Panc1 (cell line): Measurements from ENCODE around the gene SH3D19. TPM values are rescaled to one million over a fixed set of nuclear protein-coding genes. Genes with fewer than 3 reads are reported as not detected.

Experiments used
- ATAC-seq: fragments of 200-7000 bp; cut with Tn5 transposase; 2 replicates; pipeline ENCODE4 v1.9.1; 2020; ENCODE audit warnings: mild to moderate bottlenecking, moderate library complexity
- BruUV-seq: library from RNA; stranded (reverse); fragments of 400-500 nt; replicated peaks from 2 replicates; lab custom pipeline; 2021; lab: Mats Ljungman, UMichigan
- CTCF ChIA-PET: fragments of 300-600 bp; sonication (Branson Sonifier 250); formaldehyde crosslinking; loops from one replicate; lab custom pipeline; 2022; ENCODE audit warnings: antibody characterized with exemption; lab: Charles Lee
- POLR2A ChIA-PET: fragments of 300-600 bp; sonication (Branson Sonifier 250); formaldehyde crosslinking; loops from one replicate; lab custom pipeline; 2022; ENCODE audit warnings: antibody characterized with exemption; lab: Charles Lee
- DNase-seq: peaks from one replicate; pipeline ENCODE4 v3.0.0-alpha.2; 2010; ENCODE audit warnings: low read depth, low spot score
- H3K27ac ChIP-seq: 2 replicates; pipeline ENCODE4 v1.5.1; 2011; ENCODE audit warnings: mild to moderate bottlenecking, low read length, inconsistent platforms
- H3K27me3 ChIP-seq: fragments of 200-500 bp; sonication (Bioruptor generic); 2 replicates; pipeline ENCODE4 v1.6.0; 2014; ENCODE audit warnings: low read length, inconsistent platforms; ENCODE audit not compliant: control insufficient read depth, insufficient read depth
- H3K36me3 ChIP-seq: fragments of 200-500 bp; sonication (Bioruptor generic); 2 replicates; pipeline ENCODE4 v1.5.1; 2014; ENCODE audit warnings: inconsistent platforms, mild to moderate bottlenecking, low read length, moderate library complexity; ENCODE audit not compliant: control insufficient read depth, insufficient read depth
- H3K4me1 ChIP-seq: 2 replicates; pipeline ENCODE4 v1.5.1; 2011; ENCODE audit warnings: inconsistent platforms, mild to moderate bottlenecking, low read length, moderate library complexity; ENCODE audit not compliant: control insufficient read depth, insufficient read depth
- H3K4me3 ChIP-seq, 2 experiments: 2 replicates each; pipeline ENCODE4 v1.5.1; 2011 to 2012; ENCODE audit warnings: low read depth in 2 of 2, low read length in 2 of 2, mild to moderate bottlenecking in 2 of 2, inconsistent platforms in 1 of 2, moderate library complexity in 1 of 2
- H3K9me3 ChIP-seq: fragments of 200-500 bp; sonication (Bioruptor generic); 2 replicates; pipeline ENCODE4 v1.5.1; 2014; ENCODE audit warnings: low read depth, mild to moderate bottlenecking, inconsistent platforms, low read length, moderate library complexity; ENCODE audit not compliant: control insufficient read depth, insufficient read depth
- CTCF ChIP-seq: fragments of 450-650 bp; IDR thresholded peaks from 2 replicates; pipeline ENCODE4 v1.5.1; 2017; ENCODE audit warnings: mild to moderate bottlenecking
- POLR2AphosphoS5 ChIP-seq: IDR thresholded peaks from 2 replicates; pipeline ENCODE4 v1.6.1; 2012; ENCODE audit warnings: mild to moderate bottlenecking, low read depth, low read length, moderate library complexity
- REST ChIP-seq, 2 experiments: IDR thresholded peaks; 2 replicates each; pipeline ENCODE4 v1.6.1; 2011 to 2012; ENCODE audit warnings: low read depth in 2 of 2, control low read depth in 1 of 2, low read length in 1 of 2, mild to moderate bottlenecking in 1 of 2, moderate library complexity in 1 of 2; ENCODE audit not compliant: insufficient read depth in 1 of 2
- SIN3A ChIP-seq: IDR thresholded peaks from 2 replicates; pipeline ENCODE4 v1.6.1; 2012; ENCODE audit warnings: low read depth, mild to moderate bottlenecking, low read length, moderate library complexity, borderline replicate concordance; ENCODE audit not compliant: insufficient read depth
- TCF7L2 ChIP-seq: IDR thresholded peaks from 2 replicates; pipeline ENCODE4 v1.6.1; 2011; ENCODE audit warnings: mild to moderate bottlenecking, low read depth, low read length, inconsistent platforms
- in situ Hi-C: cut with HindIII; loops from 2 replicates; pipeline ENCODE4 v1.10.0; 2016; ENCODE audit warnings: low sequenced_read_pairs, low pct_unique_long_range_greater_than_20kb
- intact Hi-C: fragments of 100-400 bp; cut with micrococcal nuclease; formaldehyde crosslinking; loops from one replicate; pipeline ENCODE4 v1.10.0; 2022; ENCODE audit not compliant: unreplicated experiment
- total RNA-seq: library from RNA; stranded (reverse); gene quantifications from one replicate; pipeline ENCODE4 v1.2.1, GENCODE V29; 2021; ENCODE audit not compliant: unreplicated experiment

Gene SH3D19
- total RNA-seq, 1 experiment from 2014 or later: 19.8 TPM

- no peaks in the 10 kb centered on the region for H3K36me3 ChIP-seq
- no peak for ATAC-seq
Measured at GRCh38 chr4:151184523-151185458, 140.6 kb downstream of the SH3D19 start.

More at GRCh38 chr4:151184523-151185458, 140.6 kb downstream of the SH3D19 start:
- ChIA-PET POLR2A (interaction anchor here (0.6 kb wide), 1 partner anchor 13 kb away, joined by 3 read pairs; no protein-coding TSS in a partner anchor), CTCF (interaction anchor here (0.7 kb wide), 1 partner anchor 8 kb away, joined by 3 read pairs; no protein-coding TSS in a partner anchor)
- no peak for DNase-seq
- no peaks in the 10 kb centered on the region for H3K27me3 ChIP-seq
- H3K4me1 ChIP-seq: no peaks in the 10 kb centered on the region
- no peaks in the 10 kb centered on the region for H3K9me3 ChIP-seq
- no TSS peak for BruUV-seq
- intact Hi-C loops: no loop called here
- no peak for TF ChIP-seq SIN3A
- no peak for TF ChIP-seq TCF7L2
- no peak for TF ChIP-seq REST (IDR thresholded peaks at IDR 0.05; ENCODE audit: insufficient read depth in 1 of 2, low read depth in 2 of 2, low read length in 1 of 2)
- no peak for TF ChIP-seq CTCF
- no peak for TF ChIP-seq POLR2AphosphoS5
- in situ Hi-C loops: no loop called here
- H3K27ac ChIP-seq: no peak overlapping the region
- no peak overlapping the region for H3K4me3 ChIP-seq
